H4 (cell line): Measurements from ENCODE around the gene MAD2L2. TPM values are rescaled to one million over a fixed set of nuclear protein-coding genes. Genes with fewer than 3 reads are reported as not detected.

Source experiments
- DNase-seq: peaks from one replicate; pipeline ENCODE4 v3.0.0-alpha.2; 2015; ENCODE audit warnings: low spot score
- total RNA-seq: library from RNA; depleted of rRNA; stranded (reverse); fragments of >200 nt; shearing (Covaris generic); gene quantifications from 2 replicates; pipeline ENCODE4 v1.2.3, GENCODE V29; 2014; rRNA removed

The MAD2L2 gene
- 130 and 134 TPM in 2 replicates for total RNA-seq

- peak; percentile 84 for DNase-seq
Measured at GRCh38 chr1:11681071-11681771, at the start of gene MAD2L2. Gene MAD2L2 (minus strand): TSS chr1:11681148. CDS start chr1:11680601, 547 bp downstream.

- peak; percentile 44 for DNase-seq
Measured at GRCh38 chr1:11730429-11730891, 49.5 kb upstream of the MAD2L2 start.

DNA sequence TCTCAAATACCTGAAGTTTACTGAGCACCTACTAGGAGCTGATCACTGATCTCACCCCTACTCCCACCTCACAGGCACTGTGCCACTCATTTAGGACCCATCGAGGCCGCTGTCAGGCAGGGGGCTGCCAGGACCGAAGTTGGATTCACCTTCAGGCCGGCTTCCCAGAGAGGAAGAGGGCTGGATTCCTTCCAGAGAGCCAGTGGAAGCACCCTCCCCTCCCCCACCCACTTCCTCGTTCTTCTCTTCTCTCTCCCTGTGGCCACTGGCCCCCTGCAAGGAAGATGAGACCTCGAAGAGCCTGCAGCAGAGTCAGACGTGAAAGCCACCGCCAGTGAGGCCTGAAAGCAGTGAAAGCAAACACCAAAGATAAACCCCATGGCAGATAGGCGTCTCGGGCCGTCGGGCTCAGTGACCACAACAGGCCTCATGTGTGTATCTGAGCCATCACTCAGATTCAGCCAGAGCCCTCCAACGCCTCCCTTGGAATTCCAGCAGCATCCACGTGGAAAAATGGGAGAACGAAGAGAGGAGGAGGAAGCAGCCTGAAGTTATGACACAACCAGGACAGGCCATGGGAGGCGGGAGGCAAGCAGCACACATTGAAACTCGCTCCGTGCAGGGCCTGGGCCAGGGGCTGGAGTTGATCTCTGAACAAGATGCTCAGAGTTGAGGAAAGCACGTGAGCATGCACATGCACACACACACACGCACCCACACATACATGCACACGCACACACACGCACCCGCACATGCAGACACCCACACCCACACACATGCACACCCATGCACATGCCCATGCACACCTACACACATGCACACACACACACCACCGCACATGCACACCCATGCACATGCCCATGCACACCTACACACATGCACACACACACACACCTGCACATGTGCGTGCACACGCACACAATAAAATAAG is 48.8 kb upstream of the MAD2L2 start:
- DNase-seq: no peak

DNA sequence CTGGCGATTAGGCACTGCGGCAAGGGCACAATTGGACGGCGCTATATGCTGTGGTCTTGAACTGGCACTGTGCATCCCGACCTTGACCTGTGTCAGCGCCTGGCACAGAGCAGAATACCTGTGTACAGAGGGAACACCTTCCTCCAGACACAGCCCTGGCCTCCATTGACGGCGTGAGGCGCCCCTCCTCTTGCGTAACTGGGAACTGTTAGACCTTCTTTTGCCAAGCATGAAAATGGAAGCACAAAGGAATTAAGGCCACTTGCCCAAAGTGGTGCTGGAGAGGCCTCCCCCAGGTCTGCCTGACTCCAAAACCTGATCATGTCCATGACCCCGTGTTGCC is 48.2 kb upstream of the MAD2L2 start:
- no peak for DNase-seq

DNA sequence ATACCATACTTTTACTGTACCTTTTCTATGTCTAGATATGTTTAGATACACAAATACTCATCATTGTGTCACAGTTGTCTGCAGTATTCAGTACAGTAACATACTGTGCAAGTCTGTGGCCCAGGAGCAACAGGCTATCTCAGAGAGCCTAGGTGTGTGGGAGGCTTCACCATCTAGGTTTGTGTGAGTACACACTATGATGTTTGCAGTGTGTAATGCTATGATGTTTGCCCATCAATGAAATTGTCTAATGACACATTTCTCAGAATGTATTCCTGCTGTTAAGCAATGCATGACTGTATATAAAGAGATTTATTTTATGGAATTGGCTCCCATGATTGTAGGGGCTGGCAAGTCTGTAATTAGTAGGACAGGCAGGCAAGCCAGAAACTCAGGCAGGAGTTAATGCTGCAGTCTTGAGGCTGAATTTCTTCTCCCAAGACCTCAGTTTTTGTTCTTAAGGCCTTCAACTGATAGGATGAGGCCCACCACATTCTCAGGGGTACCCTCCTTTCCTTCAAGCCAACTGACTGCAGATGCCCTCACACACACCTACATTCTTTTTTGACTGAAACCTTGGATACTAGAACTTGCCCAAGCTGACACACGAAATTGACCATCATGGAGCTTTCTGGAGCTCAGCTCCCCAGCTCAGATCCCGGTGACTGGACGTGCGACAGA is 47.3 kb upstream of the MAD2L2 start:
- no peak for DNase-seq

GRCh38 chr1:11727119-11727518 is 46.2 kb upstream of the MAD2L2 start:
- DNase-seq: no peak

- DNase-seq: no peak
Measured at GRCh38 chr1:11725616-11726015, 44.7 kb upstream of the MAD2L2 start.

GRCh38 chr1:11722538-11722937 is 41.6 kb upstream of the MAD2L2 start:
- DNase-seq: no peak

GRCh38 chr1:11721311-11721710 is 40.4 kb upstream of the MAD2L2 start:
- no peak for DNase-seq

DNA sequence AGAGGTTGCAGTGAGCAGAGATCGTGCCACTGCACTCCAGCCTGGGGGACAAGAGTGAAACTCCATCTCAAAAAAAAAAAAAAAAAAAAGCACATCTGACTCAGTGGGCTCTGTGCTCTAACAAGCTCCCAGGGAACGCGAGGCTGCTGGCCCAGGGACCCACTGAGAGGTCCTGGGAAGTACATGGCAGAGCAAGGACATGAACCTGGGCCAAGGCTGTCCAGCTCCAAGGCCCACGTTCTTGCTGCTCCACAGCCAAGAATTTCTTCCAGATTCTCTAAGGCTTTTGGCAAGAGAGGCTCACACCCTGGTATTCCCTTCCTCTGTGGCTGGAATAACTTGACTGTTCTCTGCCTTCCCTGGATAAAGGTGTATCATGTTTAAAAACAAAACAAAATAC is 39.6 kb upstream of the MAD2L2 start:
- DNase-seq: no peak

DNA sequence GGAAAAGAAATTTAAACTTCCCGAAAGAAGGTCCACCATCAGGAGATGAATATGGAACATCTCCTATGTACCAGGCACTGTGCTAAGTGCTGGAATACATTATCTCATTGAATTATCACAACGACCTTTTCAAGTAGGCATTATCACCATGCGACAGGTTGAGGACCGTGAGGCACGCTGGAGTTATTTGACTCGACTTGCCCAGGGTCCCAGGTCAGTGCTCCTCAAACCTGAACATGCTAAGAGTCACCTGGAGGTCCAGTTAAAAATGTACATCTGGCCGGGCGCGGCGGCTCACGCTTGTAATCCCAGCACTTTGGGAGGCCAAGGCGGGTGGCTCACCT is 39.1 kb upstream of the MAD2L2 start:
- DNase-seq: no peak

DNA sequence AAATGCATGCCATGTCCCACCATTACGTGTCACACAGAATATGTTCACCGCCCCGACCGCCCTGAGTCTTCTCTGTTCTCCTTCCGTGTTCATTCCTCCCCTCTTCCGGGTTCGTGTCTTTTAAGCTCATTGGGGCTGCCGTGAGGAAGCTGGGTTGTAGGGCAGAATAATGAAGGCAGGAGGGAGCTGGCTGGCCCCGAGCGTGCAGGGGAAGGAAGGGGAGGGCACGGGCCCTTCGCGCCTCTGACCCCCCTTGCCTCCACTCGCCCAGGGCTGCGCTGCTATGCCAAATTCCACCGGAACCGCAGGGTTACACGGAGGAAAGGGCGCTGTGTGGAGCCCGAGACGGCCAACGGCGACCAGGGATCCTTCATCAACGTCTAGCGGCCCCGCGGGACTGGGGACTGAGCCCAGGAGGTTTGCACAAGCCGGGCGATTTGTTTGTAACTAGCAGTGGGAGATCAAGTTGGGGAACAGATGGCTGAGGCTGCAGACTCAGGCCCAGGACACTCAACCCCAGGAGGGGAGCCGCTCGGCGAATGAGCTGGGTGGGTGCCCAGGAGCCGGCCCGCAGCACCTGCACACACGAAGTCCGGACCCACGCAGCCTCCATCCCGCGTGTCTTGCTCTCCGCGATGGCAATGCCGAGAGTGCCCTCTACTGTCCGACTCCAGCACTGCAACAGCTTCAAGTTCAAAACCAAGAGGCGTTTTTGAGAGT is 38.5 kb upstream of the MAD2L2 start:
- no peak for DNase-seq

DNA sequence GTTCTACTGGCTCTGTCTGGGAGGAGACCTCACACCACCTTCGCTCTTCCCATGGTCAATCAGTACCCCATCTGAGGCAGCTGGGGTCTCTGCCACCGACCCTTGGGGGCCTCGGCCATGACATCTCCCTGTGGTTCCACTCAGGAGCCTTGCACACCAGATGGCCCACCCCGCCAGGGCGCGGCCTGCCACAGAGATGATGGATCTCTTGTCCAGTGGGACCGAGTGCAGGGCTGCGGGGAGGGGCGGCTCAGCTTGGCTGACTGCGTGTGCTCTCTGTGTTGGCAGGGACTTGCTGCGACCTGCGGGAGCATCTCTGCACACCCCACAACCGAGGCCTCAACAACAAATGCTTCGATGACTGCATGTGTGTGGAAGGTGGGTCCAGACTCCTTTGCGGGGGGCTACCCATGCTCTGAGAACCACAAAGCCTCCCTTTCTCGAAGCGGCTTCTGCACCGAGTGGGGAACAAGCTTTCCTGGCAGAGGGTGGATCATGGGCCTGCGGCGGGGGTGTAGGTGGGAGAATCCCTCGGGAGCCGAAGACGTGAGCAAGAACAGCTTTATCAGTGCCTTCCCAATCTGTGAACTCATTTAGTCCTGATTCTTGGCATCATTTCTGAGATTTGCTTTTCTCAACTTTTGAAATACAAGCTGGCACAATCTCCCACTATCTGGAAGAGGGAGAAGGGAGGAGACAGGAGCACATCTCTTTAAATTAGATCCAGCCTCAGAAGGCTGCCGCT is 34.1 kb upstream of the MAD2L2 start:
- DNase-seq: no peak

GRCh38 chr1:11713095-11713494 is 32.1 kb upstream of the MAD2L2 start:
- no peak for DNase-seq

- no peak for DNase-seq
Measured at GRCh38 chr1:11712285-11712684, 31.3 kb upstream of the MAD2L2 start.

- no peak for DNase-seq
Measured at GRCh38 chr1:11711490-11711889, 30.5 kb upstream of the MAD2L2 start.

- no peak for DNase-seq
Measured at GRCh38 chr1:11708554-11709350, 27.8 kb upstream of the MAD2L2 start.

GRCh38 chr1:11707621-11708276 is 26.8 kb upstream of the MAD2L2 start:
- peak; percentile 36 for DNase-seq

DNA sequence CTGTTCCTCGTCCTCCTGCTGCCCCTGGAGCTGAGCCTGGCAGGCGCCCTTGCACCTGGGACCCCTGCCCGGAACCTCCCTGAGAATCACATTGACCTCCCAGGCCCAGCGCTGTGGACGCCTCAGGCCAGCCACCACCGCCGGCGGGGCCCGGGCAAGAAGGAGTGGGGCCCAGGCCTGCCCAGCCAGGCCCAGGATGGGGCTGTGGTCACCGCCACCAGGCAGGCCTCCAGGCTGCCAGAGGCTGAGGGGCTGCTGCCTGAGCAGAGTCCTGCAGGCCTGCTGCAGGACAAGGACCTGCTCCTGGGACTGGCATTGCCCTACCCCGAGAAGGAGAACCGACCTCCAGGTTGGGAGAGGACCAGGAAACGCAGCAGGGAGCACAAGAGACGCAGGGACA is 25.3 kb upstream of the MAD2L2 start:
- no peak for DNase-seq

GRCh38 chr1:11705596-11705995 is 24.6 kb upstream of the MAD2L2 start:
- DNase-seq: no peak
